ENCODE measurements around the gene SLC35F6.

SLC35F6 gene

GRCh38 chr2:26724784-26725520, 39.1 kb upstream of the SLC35F6 start:
- DNase-seq: no peak
- H2BK12ac ChIP-seq (ENCODE audit: low read length): no peak overlapping the region
- H3K79me2 ChIP-seq (ENCODE audit: control insufficient read depth, insufficient read depth, low read length, poor library complexity): no peaks in the 10 kb centered on the region
- H3K9me3 ChIP-seq (ENCODE audit: insufficient read depth, low read depth, low read length): peaks cover 2% of the 10 kb centered on the region
- no peaks in the 10 kb centered on the region for H3K4me1 ChIP-seq (ENCODE audit: control insufficient read depth in 1 of 2, insufficient read depth in 2 of 2, low read length in 2 of 2)
- H3K9ac ChIP-seq (ENCODE audit: low read length): no peak overlapping the region
- no peaks in the 10 kb centered on the region for H3K79me1 ChIP-seq (ENCODE audit: low read length)
- H3K14ac ChIP-seq (ENCODE audit: low read length): no peak overlapping the region
- H4K8ac ChIP-seq (ENCODE audit: low read depth, low read length): no peak overlapping the region
- no peak overlapping the region for H3K18ac ChIP-seq (ENCODE audit: low read length)
- no peak overlapping the region for H3K4me3 ChIP-seq (ENCODE audit: low read depth, low read length)
- no peaks in the 10 kb centered on the region for H3K36me3 ChIP-seq (ENCODE audit: control insufficient read depth in 1 of 2, insufficient read depth in 2 of 2, low read length in 2 of 2)
- H3K23ac ChIP-seq (ENCODE audit: low read length): no peak overlapping the region
- H3K27me3 ChIP-seq (ENCODE audit: insufficient read depth, low read length): no peaks in the 10 kb centered on the region
- H2BK120ac ChIP-seq (ENCODE audit: insufficient read depth, low read length, poor library complexity): no peak overlapping the region
- no peak overlapping the region for H3K4ac ChIP-seq (ENCODE audit: low read depth, low read length)
- no peak overlapping the region for H3K27ac ChIP-seq (ENCODE audit: low read depth, low read length)
- no peak overlapping the region for H2AK5ac ChIP-seq (ENCODE audit: low read length)
- no CpG with 5 or more reads among the region's 14 CpGs for WGBS (ENCODE audit: extremely low coverage, insufficient coverage, insufficient read length)
- H3K4me2 ChIP-seq (ENCODE audit: low read length): no peak overlapping the region
- no peak overlapping the region for H2AFZ ChIP-seq (ENCODE audit: insufficient read depth, low read length, poor library complexity)
- no peak overlapping the region for H2BK5ac ChIP-seq (ENCODE audit: low read depth, low read length, poor library complexity)
- H4K12ac ChIP-seq (ENCODE audit: low read depth, low read length): no peak overlapping the region
- no peak overlapping the region for H4K91ac ChIP-seq (ENCODE audit: low read depth, low read length)

DNA sequence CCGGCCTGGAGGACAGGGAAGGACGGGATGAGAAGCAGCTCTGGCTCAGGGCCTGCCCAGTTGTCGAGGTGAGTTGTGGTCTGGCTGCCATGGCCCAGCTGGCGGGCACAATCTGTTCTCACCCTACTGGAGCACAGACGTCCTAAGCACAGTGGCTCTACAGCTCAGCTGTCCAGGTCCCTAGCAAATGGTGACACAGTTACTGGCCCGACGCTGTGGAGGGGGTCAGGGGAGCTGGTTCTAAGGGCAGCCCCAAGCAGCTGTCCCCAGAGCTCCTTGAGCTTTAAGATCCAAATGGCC, 38.6 kb upstream of the SLC35F6 start:
- H3K4me1 ChIP-seq (ENCODE audit: control insufficient read depth in 1 of 2, insufficient read depth in 2 of 2, low read length in 2 of 2): no peaks in the 10 kb centered on the region
- H3K27me3 ChIP-seq (ENCODE audit: insufficient read depth, low read length): no peaks in the 10 kb centered on the region
- no peak overlapping the region for H4K8ac ChIP-seq (ENCODE audit: low read depth, low read length)
- H2BK5ac ChIP-seq (ENCODE audit: low read depth, low read length, poor library complexity): no peak overlapping the region
- H3K79me1 ChIP-seq (ENCODE audit: low read length): no peaks in the 10 kb centered on the region
- no peak overlapping the region for H2BK120ac ChIP-seq (ENCODE audit: insufficient read depth, low read length, poor library complexity)
- no peak overlapping the region for H3K27ac ChIP-seq (ENCODE audit: low read depth, low read length)
- no peak overlapping the region for H3K4me3 ChIP-seq (ENCODE audit: low read depth, low read length)
- no peak overlapping the region for H4K12ac ChIP-seq (ENCODE audit: low read depth, low read length)
- no peak overlapping the region for H4K91ac ChIP-seq (ENCODE audit: low read depth, low read length)
- no peak for DNase-seq
- H2AK5ac ChIP-seq (ENCODE audit: low read length): no peak overlapping the region
- no peak overlapping the region for H2AFZ ChIP-seq (ENCODE audit: insufficient read depth, low read length, poor library complexity)
- no peaks in the 10 kb centered on the region for H3K36me3 ChIP-seq (ENCODE audit: control insufficient read depth in 1 of 2, insufficient read depth in 2 of 2, low read length in 2 of 2)
- no peak overlapping the region for H3K23ac ChIP-seq (ENCODE audit: low read length)
- WGBS (ENCODE audit: extremely low coverage, insufficient coverage, insufficient read length): no CpG with 5 or more reads among the region's 7 CpGs
- H3K4ac ChIP-seq (ENCODE audit: low read depth, low read length): no peak overlapping the region
- H3K9ac ChIP-seq (ENCODE audit: low read length): no peak overlapping the region
- H3K4me2 ChIP-seq (ENCODE audit: low read length): no peak overlapping the region
- no peaks in the 10 kb centered on the region for H3K79me2 ChIP-seq (ENCODE audit: control insufficient read depth, insufficient read depth, low read length, poor library complexity)
- H2BK12ac ChIP-seq (ENCODE audit: low read length): no peak overlapping the region
- H3K14ac ChIP-seq (ENCODE audit: low read length): no peak overlapping the region
- H3K9me3 ChIP-seq (ENCODE audit: insufficient read depth, low read depth, low read length): peaks cover 2% of the 10 kb centered on the region
- no peak overlapping the region for H3K18ac ChIP-seq (ENCODE audit: low read length)

- Histone ChIP-seq H3K9ac (ENCODE audit: low read length) (no peak overlapping the region), H2BK5ac (ENCODE audit: low read depth, low read length, poor library complexity) (no peak overlapping the region)
Measured at GRCh38 chr2:26726228-26726627, 37.9 kb upstream of the SLC35F6 start.

DNA sequence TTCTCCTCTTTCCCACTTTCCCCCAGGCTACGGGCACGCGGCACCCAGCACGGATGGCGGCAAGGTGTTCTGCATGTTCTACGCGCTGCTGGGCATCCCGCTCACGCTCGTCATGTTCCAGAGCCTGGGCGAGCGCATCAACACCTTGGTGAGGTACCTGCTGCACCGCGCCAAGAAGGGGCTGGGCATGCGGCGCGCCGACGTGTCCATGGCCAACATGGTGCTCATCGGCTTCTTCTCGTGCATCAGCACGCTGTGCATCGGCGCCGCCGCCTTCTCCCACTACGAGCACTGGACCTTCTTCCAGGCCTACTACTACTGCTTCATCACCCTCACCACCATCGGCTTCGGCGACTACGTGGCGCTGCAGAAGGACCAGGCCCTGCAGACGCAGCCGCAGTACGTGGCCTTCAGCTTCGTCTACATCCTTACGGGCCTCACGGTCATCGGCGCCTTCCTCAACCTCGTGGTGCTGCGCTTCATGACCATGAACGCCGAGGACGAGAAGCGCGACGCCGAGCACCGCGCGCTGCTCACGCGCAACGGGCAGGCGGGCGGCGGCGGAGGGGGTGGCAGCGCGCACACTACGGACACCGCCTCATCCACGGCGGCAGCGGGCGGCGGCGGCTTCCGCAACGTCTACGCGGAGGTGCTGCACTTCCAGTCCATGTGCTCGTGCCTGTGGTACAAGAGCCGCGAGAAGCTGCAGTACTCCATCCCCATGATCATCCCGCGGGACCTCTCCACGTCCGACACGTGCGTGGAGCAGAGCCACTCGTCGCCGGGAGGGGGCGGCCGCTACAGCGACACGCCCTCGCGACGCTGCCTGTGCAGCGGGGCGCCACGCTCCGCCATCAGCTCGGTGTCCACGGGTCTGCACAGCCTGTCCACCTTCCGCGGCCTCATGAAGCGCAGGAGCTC, 36.2 kb upstream of the SLC35F6 start:
- Histone ChIP-seq H2BK120ac (ENCODE audit: insufficient read depth, low read length, poor library complexity) (no peak overlapping the region), H3K27me3 (ENCODE audit: insufficient read depth, low read length) (no peaks in the 10 kb centered on the region), H3K4me3 (ENCODE audit: low read depth, low read length) (no peak overlapping the region), H3K14ac (ENCODE audit: low read length) (no peak overlapping the region), H4K8ac (ENCODE audit: low read depth, low read length) (no peak overlapping the region), H3K36me3 (ENCODE audit: control insufficient read depth in 1 of 2, insufficient read depth in 2 of 2, low read length in 2 of 2) (no peaks in the 10 kb centered on the region), H3K4ac (ENCODE audit: low read depth, low read length) (no peak overlapping the region), H2AK5ac (ENCODE audit: low read length) (no peak overlapping the region), H3K18ac (ENCODE audit: low read length) (no peak overlapping the region), H3K9ac (ENCODE audit: low read length) (no peak overlapping the region), H2AFZ (ENCODE audit: insufficient read depth, low read length, poor library complexity) (no peak overlapping the region), H3K9me3 (ENCODE audit: insufficient read depth, low read depth, low read length) (peaks cover 2% of the 10 kb centered on the region), H3K23ac (ENCODE audit: low read length) (no peak overlapping the region), H4K91ac (ENCODE audit: low read depth, low read length) (no peak overlapping the region), H3K27ac (ENCODE audit: low read depth, low read length) (no peak overlapping the region), H3K4me2 (ENCODE audit: low read length) (no peak overlapping the region), H3K4me1 (ENCODE audit: control insufficient read depth in 1 of 2, insufficient read depth in 2 of 2, low read length in 2 of 2) (no peaks in the 10 kb centered on the region), H2BK12ac (ENCODE audit: low read length) (no peak overlapping the region), H4K12ac (ENCODE audit: low read depth, low read length) (no peak overlapping the region), H3K79me1 (ENCODE audit: low read length) (no peaks in the 10 kb centered on the region), H3K79me2 (ENCODE audit: control insufficient read depth, insufficient read depth, low read length, poor library complexity) (no peaks in the 10 kb centered on the region), H2BK5ac (ENCODE audit: low read depth, low read length, poor library complexity) (no peak overlapping the region)
- WGBS (ENCODE audit: extremely low coverage, insufficient coverage, insufficient read length): no CpG with 5 or more reads among the region's 101 CpGs
- peak in 1 of 2 donors; percentile 14 for DNase-seq

More at GRCh38 chr2:26726228-26726627, 37.9 kb upstream of the SLC35F6 start:
- no peak overlapping the region for H3K4me3 ChIP-seq (ENCODE audit: low read depth, low read length)
- no peak overlapping the region for H4K12ac ChIP-seq (ENCODE audit: low read depth, low read length)
- H3K14ac ChIP-seq (ENCODE audit: low read length): no peak overlapping the region
- no peak overlapping the region for H2AK5ac ChIP-seq (ENCODE audit: low read length)
- no peak overlapping the region for H2BK12ac ChIP-seq (ENCODE audit: low read length)
- no peak overlapping the region for H3K27ac ChIP-seq (ENCODE audit: low read depth, low read length)
- no peak overlapping the region for H2BK120ac ChIP-seq (ENCODE audit: insufficient read depth, low read length, poor library complexity)
- WGBS (ENCODE audit: extremely low coverage, insufficient coverage, insufficient read length): no CpG with 5 or more reads among the region's 1 CpG
- no peaks in the 10 kb centered on the region for H3K36me3 ChIP-seq (ENCODE audit: control insufficient read depth in 1 of 2, insufficient read depth in 2 of 2, low read length in 2 of 2)
- H3K79me2 ChIP-seq (ENCODE audit: control insufficient read depth, insufficient read depth, low read length, poor library complexity): no peaks in the 10 kb centered on the region
- no peak overlapping the region for H3K23ac ChIP-seq (ENCODE audit: low read length)
- H2AFZ ChIP-seq (ENCODE audit: insufficient read depth, low read length, poor library complexity): no peak overlapping the region
- no peak overlapping the region for H3K4ac ChIP-seq (ENCODE audit: low read depth, low read length)
- H3K27me3 ChIP-seq (ENCODE audit: insufficient read depth, low read length): no peaks in the 10 kb centered on the region
- H3K18ac ChIP-seq (ENCODE audit: low read length): no peak overlapping the region
- no peak for DNase-seq
- H3K9me3 ChIP-seq (ENCODE audit: insufficient read depth, low read depth, low read length): peaks cover 2% of the 10 kb centered on the region
- no peak overlapping the region for H4K91ac ChIP-seq (ENCODE audit: low read depth, low read length)
- H3K4me2 ChIP-seq (ENCODE audit: low read length): no peak overlapping the region
- H4K8ac ChIP-seq (ENCODE audit: low read depth, low read length): no peak overlapping the region
- no peaks in the 10 kb centered on the region for H3K4me1 ChIP-seq (ENCODE audit: control insufficient read depth in 1 of 2, insufficient read depth in 2 of 2, low read length in 2 of 2)
- H3K79me1 ChIP-seq (ENCODE audit: low read length): no peaks in the 10 kb centered on the region
